Keratinocyte (primary cell): Measurements from ENCODE around the gene SAMD15.

Experiments used
- EZH2 ChIP-seq: IDR thresholded peaks from one replicate; pipeline ENCODE4 v1.6.1; 2012; ENCODE audit warnings: inconsistent platforms, mild to moderate bottlenecking, low read length, moderate library complexity
- TF ChIP-seq, protein P1 (sequence below), 3 experiments: IDR thresholded peaks in 1 of 3; conservative IDR thresholded peaks in 1 of 3; optimal IDR thresholded peaks in 1 of 3; 2 replicates in 2 of 3; 3 replicates in 1 of 3; pipeline versions ENCODE3 to v1.5.1; 2011; ENCODE audit warnings: low read length in 3 of 3, mild to moderate bottlenecking in 3 of 3, moderate library complexity in 2 of 3, control low read depth in 1 of 3, inconsistent platforms in 1 of 3; ENCODE audit not compliant: insufficient read depth in 2 of 3; ENCODE audit errors: extremely low read depth in 1 of 3

- TF ChIP-seq, protein P1, sequence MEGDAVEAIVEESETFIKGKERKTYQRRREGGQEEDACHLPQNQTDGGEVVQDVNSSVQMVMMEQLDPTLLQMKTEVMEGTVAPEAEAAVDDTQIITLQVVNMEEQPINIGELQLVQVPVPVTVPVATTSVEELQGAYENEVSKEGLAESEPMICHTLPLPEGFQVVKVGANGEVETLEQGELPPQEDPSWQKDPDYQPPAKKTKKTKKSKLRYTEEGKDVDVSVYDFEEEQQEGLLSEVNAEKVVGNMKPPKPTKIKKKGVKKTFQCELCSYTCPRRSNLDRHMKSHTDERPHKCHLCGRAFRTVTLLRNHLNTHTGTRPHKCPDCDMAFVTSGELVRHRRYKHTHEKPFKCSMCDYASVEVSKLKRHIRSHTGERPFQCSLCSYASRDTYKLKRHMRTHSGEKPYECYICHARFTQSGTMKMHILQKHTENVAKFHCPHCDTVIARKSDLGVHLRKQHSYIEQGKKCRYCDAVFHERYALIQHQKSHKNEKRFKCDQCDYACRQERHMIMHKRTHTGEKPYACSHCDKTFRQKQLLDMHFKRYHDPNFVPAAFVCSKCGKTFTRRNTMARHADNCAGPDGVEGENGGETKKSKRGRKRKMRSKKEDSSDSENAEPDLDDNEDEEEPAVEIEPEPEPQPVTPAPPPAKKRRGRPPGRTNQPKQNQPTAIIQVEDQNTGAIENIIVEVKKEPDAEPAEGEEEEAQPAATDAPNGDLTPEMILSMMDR (optimal IDR thresholded peaks at IDR 0.05 in 1 of 3, IDR thresholded peaks at IDR 0.05 in 1 of 3, conservative IDR thresholded peaks at IDR 0.05 in 1 of 3; ENCODE audit: extremely low read depth in 1 of 3, insufficient read depth in 2 of 3, low read length in 3 of 3) = no peak
- TF ChIP-seq EZH2 = no peak
These were observed 30.7 kb upstream of the SAMD15 start for GRCh38 chr14:77346495-77346894.
